GM10847 (cell line): ENCODE measurements around the gene IGFBP6.

Experiments
- POLR2A ChIP-seq: IDR thresholded peaks from 2 replicates; pipeline ENCODE4 v1.6.1; 2011; ENCODE audit not compliant: insufficient read length; ENCODE audit errors: extremely low read depth

Gene IGFBP6

DNA sequence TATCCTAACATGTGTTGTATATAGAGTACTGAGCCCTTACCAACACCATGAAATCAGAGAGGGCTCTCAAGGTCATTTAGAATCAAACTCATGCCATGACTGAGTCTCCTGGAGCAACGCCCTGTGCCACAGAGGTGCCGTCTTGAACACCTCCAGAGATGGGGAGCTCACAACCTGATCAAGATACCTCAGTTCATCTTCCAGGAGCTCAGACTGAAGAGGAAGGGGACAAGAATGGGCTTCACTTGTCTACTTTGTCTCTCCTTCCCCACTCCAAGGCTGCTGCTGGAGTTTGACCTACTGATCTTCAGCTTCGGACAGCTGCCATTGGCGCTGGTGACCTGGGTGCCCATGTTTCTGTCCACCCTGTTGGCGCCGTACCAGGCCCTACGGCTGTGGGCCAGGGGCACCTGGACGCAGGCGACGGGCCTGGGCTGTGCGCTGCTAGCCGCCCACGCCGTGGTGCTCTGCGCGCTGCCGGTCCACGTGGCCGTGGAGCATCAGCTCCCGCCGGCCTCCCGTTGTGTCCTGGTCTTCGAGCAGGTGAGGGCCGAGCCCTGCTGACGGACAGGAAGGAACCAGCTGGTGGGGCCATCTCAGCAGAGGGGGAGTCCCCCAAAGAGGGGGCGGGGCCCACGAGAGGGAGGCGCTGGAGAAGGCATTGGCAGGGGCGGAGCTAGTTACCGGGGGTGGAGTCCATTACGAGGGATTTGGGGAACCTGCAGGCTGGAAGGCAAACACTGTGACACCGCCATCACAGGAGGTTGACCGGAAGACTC, 17.8 kb downstream of the IGFBP6 start:
- TF ChIP-seq POLR2A, result no peak

DNA sequence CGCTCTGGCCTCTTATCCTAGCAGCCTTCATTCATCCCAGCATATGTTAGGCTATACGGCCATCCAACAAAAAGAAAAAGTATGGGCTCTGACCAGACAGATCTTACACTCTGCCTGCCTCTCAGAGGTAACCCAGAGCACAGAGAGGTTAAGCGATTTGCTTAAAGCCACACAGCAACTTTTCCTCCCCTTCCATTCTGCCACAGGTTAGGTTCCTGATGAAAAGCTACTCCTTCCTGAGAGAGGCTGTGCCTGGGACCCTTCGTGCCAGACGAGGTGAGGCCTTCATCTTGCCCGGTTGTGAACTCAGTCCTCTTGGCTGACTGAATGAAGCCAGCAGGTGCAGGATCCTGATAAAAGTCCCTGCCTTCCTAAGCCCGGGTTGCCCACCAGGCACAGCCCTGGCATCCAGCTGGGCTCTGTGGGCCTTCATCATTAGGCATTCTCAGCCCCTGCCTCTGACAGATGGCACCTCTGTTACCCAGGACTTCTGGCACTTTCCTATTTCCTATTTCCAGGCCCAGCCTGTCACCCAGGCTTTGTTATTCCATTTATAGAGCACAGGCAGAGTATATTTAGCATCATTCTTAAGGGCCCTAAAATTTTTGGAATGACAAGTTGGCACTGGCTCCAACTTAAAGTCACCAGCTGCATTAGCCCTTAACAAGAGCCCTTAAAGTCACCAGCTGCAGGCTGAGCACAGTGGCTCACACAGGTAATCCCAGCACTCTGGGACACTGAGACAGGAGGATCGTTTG, 18.6 kb downstream of the IGFBP6 start:
- TF ChIP-seq POLR2A, result no peak

DNA sequence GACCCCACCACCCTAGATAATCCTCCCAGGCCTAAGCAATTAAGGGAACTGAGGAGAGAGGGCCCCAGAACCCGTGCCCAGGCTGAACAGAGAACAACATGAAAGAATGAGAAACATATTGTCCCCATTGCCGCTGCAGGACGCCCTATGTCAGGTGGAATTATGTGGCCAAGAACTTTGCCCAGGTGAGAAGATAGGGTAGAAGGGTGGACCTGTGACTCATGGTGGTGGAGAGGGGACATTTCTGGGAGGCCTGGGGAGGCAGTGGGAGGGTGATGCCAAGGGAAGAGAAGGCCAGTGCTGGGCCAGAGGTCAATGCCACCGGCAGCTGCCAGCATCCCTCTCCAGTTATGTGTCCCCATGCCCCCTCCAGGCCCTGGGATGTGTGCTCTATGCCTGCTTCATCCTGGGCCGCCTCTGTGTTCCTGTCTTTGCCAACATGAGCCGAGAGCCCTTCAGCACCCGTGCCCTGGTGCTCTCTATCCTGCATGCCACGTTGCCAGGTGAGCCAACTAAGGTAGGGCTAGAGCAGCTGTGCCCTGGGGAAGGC, 21.4 kb downstream of the IGFBP6 start:
- TF ChIP-seq POLR2A, result no peak

DNA sequence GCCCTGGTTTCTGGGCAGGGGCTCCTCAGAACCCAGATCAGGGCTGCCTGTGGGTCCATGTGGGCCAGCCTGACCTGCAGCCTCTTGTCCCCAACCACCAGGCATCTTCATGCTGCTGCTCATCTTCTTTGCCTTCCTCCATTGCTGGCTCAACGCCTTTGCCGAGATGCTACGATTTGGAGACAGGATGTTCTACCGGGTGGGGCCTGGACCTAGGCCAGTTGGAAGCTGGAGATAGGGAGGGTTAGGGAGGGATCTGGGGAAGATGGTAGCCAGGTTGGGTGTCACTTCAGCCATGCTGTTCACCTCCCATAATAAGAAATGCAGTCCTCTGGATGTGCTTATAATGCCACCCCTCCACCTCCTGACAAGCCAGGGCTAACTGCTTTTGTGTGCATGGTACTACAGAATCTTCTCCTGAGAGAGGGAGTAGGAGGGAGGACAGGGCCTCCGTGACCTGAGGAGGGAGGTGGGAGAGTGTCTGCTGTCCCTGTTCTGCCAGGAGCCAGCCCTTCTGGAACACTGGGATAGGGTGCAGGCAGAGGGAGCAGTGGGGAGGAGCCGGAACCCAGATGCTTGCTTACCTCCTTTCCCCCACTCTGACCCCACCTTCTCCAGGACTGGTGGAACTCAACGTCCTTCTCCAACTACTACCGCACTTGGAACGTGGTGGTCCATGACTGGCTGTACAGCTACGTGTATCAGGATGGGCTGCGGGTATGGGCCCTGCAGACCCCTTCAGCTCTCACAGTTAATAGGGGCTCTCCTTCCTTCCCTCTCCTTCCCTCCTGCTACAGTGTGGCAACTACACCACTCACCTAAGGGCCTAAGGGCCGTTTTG, 23.4 kb downstream of the IGFBP6 start:
- TF ChIP-seq POLR2A, result no peak

DNA sequence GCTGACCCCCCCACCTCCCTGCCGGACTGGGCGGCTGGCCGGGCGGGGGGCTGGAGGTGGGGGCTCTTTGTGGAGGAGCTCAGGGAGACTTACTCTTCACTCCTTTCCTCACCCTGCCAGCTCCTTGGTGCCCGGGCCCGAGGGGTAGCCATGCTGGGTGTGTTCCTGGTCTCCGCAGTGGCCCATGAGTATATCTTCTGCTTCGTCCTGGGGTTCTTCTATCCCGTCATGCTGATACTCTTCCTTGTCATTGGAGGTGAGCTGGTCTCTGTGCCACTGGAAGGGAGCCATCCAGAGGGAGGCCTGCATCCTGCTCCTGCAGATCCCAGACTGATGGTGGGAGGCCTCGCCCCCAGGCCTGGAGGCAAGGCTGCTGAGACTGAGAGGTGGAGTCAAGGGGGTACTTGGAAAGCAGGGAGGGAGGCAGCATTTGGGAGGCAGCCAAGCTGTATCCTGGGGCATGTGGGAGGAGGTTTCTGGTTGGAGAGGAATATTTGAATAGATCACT, 25.5 kb downstream of the IGFBP6 start:
- no peak for TF ChIP-seq POLR2A

DNA sequence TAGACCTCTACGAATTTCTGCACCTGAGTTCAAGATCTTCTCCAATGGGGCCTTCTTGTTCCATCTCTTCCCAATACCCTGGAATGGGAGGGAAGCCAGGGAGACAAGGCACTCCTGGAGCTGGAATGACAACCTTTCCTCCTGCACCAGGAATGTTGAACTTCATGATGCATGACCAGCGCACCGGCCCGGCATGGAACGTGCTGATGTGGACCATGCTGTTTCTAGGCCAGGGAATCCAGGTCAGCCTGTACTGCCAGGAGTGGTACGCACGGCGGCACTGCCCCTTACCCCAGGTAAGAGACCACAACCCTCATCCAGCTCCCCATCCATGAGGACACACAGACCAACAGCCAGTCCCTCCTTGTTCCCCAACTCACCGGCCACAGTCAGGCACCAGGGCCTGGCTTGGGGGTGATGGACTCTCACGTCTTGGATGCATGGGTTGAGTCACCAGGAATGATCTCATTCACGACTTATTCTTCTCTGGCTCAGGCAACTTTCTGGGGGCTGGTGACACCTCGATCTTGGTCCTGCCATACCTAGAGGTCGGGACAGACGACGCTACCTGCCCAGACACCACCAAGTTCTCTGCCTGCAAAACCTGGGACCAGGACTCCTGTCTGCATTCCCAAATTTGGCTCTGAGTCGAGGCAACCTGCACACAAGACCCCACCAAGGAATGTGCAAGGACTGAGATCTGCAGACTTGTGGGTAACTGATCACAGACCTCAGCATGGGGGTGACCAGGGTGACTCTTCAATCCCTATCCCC, 26.3 kb downstream of the IGFBP6 start:
- no peak for TF ChIP-seq POLR2A

DNA sequence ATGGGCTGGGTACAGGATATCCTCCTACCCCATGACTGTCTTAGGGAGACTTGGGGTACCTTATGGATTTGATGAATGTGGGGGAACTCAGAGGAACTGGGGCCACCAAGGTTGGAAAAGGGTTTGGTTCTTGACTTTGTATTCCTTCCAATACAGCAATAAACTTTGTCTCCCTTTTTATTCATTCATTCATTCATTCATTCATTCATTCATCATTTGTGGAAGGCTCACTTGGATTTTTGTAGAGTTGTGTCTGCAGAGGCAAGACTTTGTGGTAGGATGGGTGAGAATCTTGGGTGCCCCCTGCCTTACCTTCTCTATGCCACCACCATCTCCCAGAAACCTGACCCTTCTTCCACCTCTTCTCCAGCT, 26.9 kb downstream of the IGFBP6 start:
- TF ChIP-seq POLR2A, result no peak

DNA sequence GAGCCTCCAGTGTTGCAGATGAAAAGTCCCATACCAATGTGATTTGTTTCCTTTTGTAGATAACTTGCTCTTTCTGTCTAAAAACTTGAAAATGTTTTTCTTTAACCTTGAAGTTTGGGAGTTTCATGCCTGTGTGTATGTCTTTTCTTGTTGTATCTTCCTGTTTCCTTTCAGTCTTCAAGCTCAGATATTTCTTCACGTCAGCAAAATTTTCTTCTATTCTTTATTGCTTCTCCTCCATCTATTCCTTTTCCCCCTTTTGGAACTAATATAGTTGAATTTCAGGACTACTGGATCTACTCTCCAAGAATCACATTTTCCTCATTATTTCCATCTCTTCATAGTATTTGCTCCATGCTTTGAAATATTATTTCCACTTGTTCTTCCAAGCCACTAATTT, 29.7 kb downstream of the IGFBP6 start:
- TF ChIP-seq POLR2A, result no peak

DNA sequence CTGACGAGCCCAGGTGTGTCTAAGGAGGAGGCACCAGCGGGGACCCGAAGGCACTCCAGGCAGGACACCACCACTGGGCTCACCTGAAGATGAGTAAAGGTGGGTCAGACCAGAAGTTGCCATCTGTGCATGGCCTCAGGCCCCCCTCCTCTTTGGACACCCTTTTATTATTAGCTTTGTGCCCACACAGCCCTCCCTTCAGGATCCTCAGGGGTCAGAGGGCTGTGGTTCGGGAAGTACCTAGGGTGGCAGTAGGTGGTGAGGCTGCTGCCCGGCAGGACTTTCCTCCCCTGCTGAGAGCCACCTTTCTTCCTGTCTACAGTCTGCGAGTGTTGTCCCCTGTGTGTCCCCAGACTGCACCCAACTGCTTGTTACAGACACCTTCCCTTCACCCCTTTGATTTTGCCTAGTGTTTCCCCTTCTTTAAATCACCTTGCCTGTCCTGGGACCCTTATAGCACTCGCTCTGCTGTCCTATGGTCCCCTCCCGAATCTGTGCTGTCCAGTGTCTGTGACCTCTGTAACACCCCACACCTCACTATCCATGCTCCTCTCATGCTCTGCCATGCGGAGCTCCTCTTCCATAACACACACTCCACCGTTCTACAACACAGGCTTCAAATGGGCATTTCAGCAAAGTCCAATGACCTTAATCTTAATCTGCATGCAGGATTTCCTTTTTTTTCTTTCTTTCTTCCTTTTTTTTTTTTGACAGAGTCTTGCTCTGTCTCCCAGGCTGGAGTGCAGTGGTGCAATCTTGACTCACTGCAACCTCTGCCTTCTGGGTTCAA, 31.5 kb downstream of the IGFBP6 start:
- no peak for TF ChIP-seq POLR2A

DNA sequence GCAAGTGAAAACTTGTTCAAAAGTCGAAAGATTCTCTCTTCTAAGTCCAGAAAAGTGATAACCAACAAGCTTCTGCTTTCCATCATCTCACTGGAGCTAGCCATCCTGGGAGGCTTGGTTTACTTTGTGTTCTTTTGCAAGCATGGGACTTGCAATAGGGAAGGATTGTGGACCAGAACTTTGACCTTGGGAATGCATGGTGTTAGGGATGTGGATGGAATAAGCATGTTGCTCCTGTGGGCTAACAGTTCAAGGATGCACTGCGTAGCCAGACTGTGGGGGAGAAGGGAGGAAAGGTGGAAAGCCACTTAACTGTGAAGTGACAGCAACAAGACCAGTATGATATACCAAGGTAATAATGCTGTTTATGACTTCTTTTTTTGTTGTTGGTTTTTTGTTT, 34.4 kb downstream of the IGFBP6 start:
- no peak for TF ChIP-seq POLR2A

DNA sequence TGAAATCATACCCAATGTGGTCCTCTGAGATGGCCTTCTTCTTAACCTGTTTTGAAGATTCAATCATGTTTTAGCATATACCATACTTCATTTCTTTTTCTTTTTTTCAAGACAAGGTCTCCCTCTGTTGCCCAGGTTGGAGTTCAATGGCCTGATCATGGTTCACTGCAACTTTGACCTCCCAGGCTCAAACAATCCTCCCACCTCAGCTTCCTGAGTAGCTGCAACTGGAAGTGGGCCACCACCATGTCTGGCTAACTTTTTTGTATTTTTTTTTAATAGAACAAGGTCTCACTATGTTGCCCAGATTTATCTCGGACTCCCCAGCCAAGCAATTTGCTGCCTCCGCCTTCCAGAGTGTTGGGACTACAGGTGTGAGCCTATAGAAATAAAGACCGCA, 36.3 kb downstream of the IGFBP6 start:
- no peak for TF ChIP-seq POLR2A

DNA sequence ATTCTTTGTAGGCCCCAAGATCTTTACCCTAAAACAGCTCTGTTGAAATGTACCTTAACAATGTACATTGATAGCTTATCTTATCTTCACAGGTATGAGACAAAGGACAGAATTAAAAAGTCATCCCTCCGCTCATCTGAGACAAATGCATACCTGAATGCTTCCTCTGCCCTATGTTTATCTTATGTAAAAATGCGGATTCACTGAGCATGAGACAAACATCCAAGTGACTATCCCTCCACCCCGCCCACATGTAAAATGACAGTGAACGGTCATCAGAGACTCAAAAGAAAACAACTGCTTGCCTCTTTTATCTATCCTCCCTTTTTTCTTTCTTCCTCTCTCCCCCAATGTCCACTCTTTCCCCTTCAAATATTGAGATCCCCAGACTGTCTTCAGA, 45.9 kb downstream of the IGFBP6 start:
- no peak for TF ChIP-seq POLR2A

DNA sequence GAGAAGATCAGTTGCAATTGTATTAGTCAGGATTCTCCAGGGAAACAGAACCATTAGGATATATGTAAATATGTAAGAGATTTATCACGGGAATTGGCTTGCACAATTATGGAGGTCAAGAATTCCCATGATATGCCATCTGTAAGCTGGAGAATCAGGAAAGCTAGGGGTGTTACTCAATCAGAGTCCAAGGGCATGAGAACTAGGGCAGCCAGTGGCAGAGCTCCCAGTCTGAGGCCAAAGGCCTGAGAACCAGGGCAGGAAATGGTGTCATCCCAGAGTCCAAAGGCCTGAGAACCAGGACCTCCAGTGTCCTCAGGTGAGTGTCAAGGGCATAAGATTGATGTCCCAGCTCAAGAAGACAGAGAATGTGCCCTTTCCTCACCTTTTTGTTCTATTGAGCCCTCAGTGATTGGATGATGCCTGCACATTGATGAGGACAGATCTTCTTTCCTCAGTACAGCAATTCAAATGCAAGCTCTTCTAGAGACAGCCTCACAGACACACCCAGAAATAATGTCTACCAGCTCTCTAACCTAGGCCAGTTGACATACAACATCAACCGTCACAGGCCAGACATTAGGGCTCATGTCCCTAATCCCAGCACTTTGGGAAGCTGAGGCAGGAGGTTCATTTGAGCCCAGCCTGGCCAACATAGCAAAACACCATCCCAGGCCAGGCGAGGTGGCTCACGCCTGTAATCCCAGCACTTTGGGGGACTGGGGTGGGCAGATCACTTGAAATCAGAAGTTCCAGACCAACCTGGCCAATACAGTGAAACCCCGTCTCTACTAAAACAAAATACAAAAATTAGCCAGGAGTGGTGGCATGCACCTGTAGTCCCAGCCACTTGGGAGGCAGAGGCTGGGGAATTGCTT, 48.2 kb downstream of the IGFBP6 start:
- TF ChIP-seq POLR2A, result no peak

DNA sequence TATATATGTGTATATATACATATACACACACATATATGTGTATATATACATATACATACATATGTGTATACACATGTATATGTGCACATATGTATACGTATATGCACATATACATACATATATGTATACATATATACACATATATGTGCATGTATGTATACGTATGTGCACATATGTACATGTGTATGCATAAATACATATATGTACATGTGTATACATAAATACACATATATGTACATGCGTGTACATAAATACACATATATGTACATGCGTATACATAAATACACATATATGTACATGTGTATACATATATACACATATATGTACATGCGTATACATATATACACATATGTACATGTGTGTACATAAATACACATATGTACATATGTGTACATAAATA, 49.7 kb downstream of the IGFBP6 start:
- TF ChIP-seq POLR2A, result no peak
